CD4-positive, alpha-beta T cell treated with Interferon gamma for 1 hour (primary cell): ENCODE results near the gene FTCDNL1.

Experiments
- DNase-seq: peaks from one replicate; pipeline ENCODE4 v3.0.0-alpha.2; 2020

Gene FTCDNL1

DNA sequence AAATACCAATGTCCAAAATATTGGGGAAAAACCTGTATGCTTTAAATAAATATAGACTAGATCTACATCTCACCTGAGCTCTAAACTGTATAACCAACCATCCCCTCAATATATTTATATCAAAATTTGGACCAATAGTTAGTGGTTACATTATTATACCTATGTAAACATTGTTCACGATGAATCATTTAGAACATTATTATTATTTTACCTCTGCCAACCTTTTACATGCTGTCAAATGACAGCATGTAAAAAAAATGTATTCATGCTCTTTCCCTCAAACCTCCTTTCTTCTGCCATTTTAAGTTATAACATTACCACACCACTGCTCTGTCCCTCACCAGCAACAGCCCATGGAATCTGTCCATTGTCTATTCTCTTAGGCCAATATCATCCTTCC, 9.6 kb downstream of the FTCDNL1 start:
- DNase-seq: no peak

DNA sequence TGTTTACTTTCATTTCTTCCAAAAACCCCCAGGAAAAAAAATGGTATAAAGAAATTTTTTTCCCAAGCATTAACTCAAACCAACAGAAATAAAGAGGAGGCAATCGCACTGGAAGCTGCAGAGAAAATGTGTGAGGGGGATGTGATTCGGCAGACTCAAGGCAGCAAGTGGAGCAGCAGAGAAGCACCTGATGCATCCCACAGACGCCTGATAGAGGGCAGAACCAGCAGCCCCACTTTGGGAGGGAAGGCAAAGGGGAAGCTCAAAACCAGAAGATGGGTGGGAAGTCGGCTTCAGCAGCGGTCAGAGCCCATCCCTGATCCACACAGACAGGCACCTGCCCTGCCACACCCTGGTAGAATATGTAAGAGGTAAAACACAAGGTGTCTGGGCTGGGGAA, 12.6 kb downstream of the FTCDNL1 start:
- no peak for DNase-seq

DNA sequence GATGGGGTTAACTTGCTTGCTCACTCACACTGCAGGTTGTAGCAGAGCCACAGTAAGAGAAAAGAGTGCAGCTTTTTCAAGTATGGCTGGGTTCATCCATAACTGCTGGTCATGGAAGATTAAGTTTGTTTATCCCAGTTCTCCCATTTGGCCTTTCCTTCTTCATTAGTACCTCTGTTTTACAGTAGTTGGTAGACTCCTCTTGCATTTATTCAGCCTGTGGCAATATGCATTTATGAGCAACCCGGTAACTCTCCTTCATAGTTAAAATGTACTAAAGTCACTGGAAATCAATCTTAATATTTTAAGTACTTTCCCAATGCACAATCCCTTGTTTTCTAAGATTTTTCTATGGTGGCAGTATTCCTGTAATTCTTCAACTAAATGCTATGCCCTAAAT, 14.0 kb downstream of the FTCDNL1 start:
- no peak for DNase-seq

DNA sequence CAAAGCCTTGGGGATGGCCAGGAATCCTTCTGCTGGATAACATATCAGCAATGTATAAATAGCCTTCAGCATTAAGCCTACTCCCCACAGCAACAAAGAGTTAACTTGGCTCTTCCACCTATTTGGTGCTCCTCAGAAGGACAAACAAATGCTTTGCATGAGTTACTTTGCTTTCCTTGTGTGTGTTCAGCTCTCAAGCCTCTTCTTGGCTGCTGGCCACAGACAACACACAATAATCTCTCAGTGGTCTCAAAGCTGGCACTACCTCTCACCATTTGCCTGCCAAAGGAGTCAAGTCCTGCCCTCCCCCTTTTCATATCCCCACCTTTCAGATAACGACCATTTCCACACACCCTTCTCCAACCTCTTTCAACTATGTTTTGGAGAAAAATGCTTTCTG, 17.5 kb downstream of the FTCDNL1 start:
- no peak for DNase-seq

DNA sequence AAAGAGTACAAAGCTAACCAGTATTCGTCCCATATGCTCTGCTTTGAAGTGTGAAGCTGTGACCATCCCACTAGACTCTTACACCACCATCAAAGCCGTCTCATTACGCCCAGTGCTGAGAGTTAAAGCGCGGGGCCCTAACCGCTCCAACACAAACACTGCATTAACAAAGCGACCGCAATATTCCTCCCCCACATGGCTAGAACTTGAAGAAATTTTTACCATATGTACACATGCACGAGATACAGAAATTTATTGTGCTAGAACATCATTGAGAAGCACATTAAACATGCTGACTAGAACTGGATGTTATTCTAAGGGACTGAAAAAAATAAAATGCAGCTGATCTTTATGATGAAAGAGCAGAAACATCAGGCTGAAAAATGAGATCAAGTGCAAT, 20.5 kb downstream of the FTCDNL1 start:
- DNase-seq: no peak

DNA sequence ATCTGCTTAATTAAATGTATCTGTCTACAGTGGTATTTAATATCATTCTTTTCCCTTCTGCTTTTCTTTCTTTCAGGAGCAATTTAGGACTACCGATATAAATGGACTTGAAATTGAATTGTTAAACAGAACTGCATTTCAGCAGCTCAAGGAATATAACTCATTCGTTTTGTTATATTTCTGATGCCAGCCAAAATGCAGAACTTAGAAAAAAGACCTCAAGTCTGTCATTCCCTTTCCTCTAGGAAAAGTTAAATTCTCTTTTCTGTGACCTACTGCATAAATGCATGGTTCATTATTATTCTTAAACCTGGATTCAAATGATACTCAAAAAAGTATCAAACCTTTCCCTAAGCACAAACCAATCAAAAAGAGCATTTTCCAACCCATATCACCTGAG, 21.4 kb downstream of the FTCDNL1 start:
- DNase-seq: no peak

DNA sequence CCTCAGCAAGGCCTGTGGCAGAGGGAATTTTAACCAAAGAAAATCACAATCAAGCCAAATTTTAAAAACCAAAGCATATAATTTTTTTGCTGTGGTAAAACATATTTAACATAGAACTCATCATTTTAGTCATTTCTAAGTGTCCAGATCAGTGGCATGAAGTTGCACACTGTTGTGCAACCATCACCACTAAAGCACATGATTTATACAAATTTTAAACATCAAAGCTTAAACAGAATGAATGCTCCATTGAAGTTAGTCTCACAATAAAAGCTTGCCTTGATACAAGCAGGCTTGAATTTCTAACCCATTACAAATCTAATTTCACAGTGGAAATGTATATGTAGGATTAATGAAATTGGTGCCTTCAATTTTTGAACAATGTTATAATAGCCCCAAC, 31.2 kb downstream of the FTCDNL1 start:
- DNase-seq: no peak

DNA sequence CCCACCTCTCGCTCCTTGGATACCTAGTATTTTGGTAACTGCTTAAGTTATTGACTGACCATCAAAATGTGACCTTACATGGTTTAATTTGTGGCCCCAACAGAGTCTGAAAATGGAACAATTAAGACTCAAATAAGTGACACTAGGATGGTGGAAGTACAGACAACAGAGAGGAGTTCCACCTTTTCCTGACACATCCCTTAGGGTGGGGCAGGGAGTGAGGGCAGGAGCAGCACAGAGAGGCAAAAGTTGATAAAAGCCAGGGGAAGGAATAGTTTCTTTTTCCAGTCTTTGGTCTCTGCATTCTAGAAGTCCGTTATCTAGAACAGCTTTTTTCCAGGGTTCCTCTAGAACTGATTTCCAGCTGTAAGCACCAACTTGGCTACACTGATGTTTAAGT, 32.2 kb downstream of the FTCDNL1 start:
- no peak for DNase-seq

DNA sequence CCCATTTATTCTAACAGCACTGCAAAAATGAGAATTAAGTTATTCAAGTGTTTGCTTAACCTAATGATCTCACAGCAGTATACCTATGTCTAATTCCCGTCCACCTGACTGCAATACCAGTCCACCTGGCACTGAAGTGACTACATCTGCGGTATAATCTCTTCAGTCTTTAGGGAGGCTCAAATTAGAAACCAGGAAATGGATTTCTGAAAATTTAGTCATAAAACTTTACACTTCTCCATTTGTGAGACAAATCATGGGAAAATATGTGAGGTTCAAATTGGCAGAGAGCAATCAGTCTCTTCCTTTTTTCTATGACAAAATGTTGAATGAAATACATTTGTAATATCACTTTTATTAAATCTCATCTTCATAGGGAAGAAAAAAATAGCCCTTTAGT, 33.0 kb downstream of the FTCDNL1 start:
- DNase-seq: no peak

DNA sequence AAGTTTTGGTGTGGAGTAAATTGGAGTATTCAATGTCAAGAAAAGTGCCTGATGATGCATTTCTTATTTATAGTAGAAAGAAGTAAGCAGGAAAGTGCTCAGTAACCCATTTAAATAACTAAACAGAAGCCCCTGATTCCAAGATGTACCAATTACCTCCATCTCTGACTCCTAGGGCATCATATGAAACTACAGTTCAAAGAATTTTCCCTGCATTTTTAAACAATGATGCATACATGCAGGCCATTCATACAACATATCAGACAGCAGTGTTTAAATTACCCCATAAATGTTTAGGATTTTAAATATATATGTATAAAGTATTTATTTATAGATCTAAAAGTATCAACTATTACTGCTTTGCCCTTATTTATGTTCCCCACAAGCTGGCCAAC, 36.2 kb downstream of the FTCDNL1 start:
- DNase-seq: no peak

DNA sequence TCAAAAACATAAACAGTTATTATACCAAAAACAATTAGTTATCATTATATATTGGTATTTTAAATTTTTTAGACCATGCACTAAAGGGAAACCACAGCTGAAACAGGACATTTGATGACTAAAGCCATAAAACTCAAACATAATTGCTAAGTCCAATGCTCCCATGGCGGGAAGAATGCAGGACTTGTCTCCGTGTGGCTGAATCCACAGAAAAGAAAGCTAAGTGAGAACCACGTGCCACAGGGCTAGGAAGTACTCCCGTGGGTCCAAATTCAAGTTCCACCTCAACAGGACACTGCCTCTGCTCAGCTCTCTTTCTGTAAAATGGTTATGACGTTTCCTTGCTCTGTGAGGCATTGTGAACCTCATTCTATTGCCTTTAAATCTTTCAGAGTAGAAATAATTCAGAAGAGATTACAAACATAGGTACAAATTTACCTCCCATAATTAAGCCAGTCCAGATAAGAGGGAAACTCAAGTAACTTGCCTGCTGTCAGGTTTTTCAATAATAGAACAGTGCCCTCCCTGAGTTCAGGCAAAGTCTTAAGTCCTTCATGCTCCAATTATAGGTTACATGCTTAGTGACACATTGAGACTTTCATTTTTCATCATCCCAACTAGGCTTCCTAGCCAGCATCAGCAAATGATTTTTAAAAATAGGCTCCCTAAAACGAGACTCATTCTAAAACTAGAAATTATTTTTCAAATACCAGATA, 36.7 kb downstream of the FTCDNL1 start:
- no peak for DNase-seq

DNA sequence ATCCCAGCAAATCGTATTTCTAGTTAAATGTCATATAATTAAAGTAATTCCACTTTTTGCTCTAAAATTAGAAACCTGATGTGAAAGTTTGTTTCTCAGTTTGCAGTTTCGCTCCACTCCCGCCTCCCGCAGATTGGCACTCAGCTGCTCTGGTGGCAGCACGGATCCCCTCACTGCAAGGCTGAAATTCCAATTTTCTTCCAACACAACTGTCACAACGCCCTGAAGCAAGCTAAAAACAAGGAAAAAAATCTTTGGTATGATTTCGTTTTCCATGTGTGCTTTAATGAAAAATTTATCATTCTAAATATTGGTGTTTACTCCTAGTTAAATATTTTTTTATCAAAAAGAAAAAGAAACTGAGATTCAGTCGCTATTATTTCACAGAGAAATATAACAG, 38.5 kb downstream of the FTCDNL1 start:
- DNase-seq: no peak

DNA sequence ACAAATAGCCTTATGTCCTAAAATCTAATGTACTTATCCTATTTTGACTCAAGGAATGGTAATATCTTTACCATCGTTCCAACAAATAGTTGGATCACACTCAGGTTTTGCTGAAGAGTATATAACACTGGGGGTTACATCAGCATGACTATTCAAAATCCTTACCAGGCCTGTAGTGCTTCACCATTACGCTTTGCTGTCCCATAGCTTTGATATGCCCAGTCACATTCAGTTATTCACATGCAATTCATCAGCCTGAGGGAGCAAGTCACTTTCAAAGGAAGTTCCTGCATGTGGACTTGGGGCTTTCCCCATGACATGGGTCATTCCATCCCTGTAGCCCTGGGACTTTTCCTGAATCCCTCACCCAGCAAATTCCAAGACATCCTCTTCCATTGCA, 39.6 kb downstream of the FTCDNL1 start:
- no peak for DNase-seq

DNA sequence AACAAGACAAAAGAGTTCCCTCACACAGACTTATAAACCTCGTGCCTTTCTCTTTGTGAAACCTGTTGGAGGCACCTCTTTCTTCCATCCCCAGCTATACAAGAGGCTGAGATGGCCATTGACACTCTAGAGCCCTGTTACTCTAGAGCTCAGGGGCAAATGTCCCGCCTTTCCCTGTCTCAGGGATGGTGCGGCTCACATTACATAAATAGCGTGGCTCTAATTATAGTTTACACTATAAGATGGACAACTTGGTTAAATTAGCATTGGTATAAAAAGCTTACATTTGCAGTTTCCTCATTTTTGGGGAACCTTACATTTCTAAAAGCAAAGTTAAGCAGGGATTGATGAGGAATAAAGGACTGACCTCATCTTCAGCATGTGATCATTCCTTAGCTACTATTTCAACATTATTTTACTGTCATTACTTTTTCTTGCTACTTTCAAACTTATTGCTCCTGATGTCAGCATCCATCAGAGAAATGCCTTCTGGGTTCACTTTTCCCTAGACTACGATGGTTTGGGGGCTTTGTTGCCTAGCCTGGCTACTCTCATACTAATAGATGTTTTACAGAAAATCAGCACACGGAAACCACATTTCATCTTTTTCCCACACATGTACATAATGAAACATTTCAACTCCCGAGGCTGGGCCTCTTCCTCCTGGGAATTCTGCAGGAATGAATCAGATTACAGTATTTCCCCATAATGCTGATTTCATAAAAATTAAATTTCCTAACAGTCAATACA, 40.4 kb downstream of the FTCDNL1 start:
- DNase-seq: no peak

DNA sequence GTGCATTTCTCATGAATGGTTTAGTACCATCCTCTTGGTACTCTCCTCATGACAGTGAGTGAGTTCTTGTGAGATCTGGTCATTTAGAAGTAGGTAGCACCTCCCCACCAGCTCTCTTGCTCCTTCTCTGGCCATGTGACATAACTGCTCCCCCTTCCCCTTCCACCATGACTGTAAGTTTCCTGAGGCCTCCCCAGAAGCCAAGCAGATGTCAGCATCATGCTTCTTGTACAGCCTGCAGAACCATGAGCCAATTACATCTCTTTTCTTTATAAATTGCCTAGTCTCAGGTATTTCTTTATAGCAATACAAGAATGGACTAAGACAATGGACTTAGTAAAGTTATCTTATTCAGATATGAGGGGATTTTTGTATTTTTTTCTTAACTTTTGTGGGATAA, 43.0 kb downstream of the FTCDNL1 start:
- DNase-seq: no peak

DNA sequence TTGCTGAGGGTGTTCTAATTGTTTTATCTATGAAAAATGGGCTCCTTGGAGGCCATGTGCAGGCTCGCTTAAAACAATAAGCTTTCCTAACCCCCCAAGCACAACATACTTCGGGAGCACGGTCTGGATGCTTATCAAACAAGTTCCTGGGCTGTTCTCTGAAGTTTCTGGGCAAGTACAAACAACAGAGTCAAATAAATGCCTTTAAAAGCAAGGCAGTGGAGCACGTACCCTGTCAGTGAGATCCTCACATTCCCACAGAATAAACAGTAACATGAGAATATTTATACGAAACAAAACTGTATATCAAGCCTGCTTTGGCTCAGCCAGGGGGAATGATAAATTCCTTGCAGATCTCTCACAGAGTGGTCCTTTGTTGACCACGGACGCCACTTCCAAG, 44.8 kb downstream of the FTCDNL1 start:
- DNase-seq: no peak

DNA sequence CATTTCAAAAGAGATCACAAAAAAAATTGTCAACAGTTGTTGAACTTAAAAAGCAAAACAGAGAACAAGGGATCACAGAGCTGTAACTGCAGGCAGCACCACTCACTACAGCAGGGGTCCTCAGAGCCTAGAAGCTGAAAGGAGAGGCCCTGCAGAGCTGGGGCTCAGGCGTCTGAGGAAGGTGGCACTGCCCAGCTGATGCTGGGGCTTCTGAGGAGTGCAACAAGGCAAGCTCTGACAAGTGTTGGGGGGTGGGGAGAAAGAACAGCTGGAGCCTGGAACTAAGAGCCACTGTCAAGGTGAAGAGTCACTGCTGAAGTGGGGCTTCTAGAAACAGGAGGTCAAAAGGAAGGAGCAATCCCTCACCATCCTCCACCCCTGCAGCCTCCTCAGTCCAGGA, 46.2 kb downstream of the FTCDNL1 start:
- DNase-seq: no peak

DNA sequence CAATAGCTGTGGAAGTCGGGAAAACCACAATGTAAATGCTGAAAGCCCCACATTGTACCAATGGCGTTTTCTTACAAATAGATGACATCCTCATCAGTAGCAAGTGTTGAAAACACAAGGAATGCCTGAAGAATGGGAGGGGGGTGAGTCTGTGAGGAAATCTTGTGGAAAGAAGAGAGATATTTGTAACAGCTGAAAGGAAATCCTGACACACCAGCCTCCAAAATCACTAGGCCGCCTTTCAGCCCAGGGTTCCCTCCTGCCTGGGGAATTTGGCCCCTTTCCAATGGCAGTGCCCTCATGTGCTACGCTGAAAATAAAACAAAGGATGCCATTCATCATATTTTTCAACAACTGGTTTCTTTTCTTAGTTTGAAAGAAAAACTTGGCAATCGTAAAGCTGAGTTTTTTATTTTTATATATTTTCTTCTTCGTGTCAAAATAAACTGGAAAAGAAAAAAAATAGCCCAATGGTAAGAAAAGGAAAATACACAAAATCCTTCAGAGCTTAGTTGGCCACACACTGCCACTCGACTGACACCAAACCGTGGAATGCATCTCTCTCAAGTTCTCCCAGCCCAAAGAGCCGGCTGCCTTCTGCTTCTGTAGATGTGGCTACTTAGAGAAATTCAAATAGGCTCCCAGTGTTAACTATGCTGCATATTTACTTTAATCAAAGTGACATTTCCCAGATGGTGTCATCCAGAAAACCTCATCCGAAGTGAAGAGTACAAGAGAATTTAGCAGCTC, 52.0 kb downstream of the FTCDNL1 start:
- DNase-seq: no peak

DNA sequence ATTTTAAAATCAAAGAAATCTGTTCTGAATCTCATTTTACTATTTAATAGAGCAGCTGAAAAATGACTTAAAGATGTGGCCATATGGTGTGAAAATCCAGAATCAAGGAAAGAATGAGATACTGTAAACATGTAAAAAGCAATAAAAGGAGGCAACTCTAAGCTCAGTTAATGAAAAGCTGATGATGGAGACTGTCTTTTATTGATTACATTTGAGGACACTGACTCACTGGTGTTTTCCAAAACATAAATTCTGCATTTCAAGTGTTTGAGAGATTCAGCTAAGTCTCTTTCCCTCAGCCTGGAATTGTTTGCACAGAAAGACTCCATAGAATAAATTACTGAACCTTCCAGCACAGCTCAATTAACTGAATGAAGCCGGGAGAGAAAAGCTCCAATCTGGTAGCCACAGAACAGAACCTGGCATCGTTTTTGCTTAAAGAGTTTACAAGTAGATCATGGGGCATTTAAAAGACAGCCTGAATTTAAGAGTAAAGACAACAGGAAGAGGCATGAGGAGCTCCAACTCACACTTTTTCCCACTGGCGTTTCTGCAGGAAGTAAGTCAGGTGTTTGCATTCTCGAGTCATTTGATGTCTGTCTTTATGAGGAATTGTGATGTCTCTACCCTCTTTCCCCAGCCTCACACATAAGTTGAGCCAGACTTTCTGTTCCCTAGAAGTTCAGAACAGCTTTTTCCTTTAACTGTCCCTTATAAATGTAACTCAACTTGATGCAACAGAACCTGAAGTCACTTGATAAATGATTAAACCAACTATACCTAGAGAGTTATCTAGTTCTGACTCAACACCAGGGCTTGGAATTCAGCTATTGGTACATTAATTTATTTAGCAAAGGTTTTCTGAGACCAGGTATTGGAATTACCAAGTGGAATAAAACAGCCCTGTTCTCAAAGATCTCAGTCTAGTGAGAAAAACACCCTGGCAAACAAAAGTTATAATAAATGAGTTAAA, 53.3 kb downstream of the FTCDNL1 start:
- DNase-seq: no peak

DNA sequence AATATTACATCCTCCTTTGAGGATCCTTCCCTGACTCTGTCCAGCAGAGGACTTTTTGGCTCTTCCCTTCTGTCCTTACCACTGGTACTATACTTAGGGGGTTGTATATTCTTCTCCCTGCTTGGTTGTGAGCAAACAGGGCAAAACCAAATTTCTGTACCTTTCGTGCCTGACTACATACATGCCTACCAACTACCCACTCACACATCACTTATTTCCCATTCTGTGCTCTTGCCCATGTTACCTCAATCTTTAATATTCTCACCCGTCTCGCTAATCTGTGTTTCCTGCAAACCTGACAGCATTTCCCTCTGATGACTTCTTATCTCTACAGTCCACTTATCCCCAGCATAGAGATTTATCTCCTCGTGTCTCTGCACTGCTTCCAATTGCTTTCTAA, 58.6 kb downstream of the FTCDNL1 start:
- no peak for DNase-seq

DNA sequence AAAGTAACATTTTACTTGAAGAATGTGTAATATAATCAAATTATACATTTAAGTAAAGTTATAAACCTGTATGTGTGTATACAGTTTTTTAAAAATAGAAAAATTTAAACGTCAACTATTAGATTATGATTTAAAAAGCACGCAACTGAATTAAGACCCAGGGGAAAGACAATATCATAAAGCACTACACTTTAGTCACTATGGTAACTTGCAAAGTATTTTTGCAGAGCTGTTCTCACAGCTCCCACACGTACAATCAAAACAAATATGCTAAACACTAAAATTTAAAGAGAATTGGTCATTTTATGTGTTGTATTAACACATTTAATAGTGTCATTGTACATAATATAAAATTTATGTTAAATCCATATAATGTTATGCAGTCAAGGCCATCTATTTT, 59.7 kb downstream of the FTCDNL1 start:
- no peak for DNase-seq

DNA sequence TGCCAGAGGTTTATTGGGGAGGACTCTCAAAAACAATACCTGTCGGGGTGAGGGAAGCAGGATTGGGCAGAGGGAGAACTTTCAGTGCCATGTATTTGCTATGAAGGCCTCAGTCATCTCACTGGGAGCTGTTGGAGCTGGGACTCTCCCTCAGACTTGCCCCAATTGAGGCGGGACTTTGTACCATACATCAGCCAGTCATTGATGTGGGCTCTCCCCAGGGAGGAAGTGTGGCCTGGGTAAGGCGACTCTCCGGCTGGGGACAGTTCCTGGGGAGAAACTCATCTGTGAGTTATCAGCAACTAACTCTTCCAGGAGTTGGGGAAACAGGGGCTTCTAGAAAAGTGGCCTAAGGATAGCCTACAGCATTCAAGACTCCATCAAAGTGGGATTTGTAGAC, 66.5 kb downstream of the FTCDNL1 start:
- no peak for DNase-seq

DNA sequence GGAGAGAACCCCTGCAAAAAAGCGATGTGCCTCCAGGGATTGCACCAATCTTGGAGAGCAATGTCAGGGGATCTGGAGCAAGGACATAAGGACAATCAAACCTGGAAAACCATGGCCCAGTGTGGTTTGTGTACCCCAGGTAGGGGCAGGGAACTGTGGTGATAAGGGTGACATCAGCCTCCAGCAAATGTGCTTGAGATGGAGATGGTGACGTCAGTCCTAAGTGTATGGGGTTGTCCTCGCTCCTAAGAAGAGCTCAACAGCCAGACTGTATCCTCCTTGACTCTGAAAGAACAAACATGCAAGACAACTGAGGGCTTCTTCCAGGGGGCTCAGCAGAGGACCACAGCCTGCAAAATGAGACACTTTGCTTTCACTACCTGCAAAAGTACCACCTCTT, 71.4 kb downstream of the FTCDNL1 start:
- no peak for DNase-seq
